HG03460 (cell line): ENCODE measurements around the gene NLRC5.
"Not testable (repeated sequence)": the region's sequence is repeated elsewhere in the genome, so short reads cannot be mapped to it uniquely, and the experiment has no call there.

Experiments used
- ATAC-seq: cut with Tn5 transposase; IDR thresholded peaks from one replicate; pipeline ENCODE4 v1.9.1; 2021; ENCODE audit not compliant: unreplicated experiment

Gene NLRC5

GRCh38 chr16:56982695-56983094 is 6.7 kb upstream of the NLRC5 start:
- ATAC-seq, result no peak

- ATAC-seq, result no peak
Observed at GRCh38 chr16:56983211-56983751, 6.1 kb upstream of the NLRC5 start.

GRCh38 chr16:56984639-56985038 is 4.7 kb upstream of the NLRC5 start:
- ATAC-seq, result no peak

GRCh38 chr16:56985288-56985961 is 3.9 kb upstream of the NLRC5 start:
- no peak for ATAC-seq

GRCh38 chr16:56985962-56986360 is 3.4 kb upstream of the NLRC5 start:
- no peak for ATAC-seq

- ATAC-seq, result no peak
Observed at GRCh38 chr16:56986361-56986760, 3.0 kb upstream of the NLRC5 start.

- ATAC-seq, result not testable (repeated sequence)
Observed at GRCh38 chr16:56986908-56987307, 2.4 kb upstream of the NLRC5 start.

GRCh38 chr16:56987692-56988091 is 1.7 kb upstream of the NLRC5 start:
- ATAC-seq, result no peak

- no peak for ATAC-seq
Observed at GRCh38 chr16:56988161-56988947, 1.0 kb upstream of the NLRC5 start.

- ATAC-seq, result no peak
Observed at GRCh38 chr16:56989988-56990387, 631 bp downstream of the NLRC5 start.

GRCh38 chr16:56990407-56991286 is 1.3 kb downstream of the NLRC5 start:
- ATAC-seq, result no peak

- ATAC-seq, result not testable (repeated sequence)
Observed at GRCh38 chr16:56992431-56992830, 3.1 kb downstream of the NLRC5 start.

GRCh38 chr16:56993204-56993603 is 3.8 kb downstream of the NLRC5 start:
- ATAC-seq, result no peak

GRCh38 chr16:56994311-56994710 is 5.0 kb downstream of the NLRC5 start:
- no peak for ATAC-seq

GRCh38 chr16:56995136-56995805 is 5.9 kb downstream of the NLRC5 start:
- ATAC-seq, result no peak

GRCh38 chr16:56997264-56997663 is 7.9 kb downstream of the NLRC5 start:
- ATAC-seq, result no peak

- no peak for ATAC-seq
Observed at GRCh38 chr16:56997931-56998330, 8.6 kb downstream of the NLRC5 start.

- ATAC-seq, result no peak
Observed at GRCh38 chr16:56998352-56998751, 9.0 kb downstream of the NLRC5 start.

GRCh38 chr16:56998861-56999260 is 9.5 kb downstream of the NLRC5 start:
- no peak for ATAC-seq

- ATAC-seq, result no peak
Observed at GRCh38 chr16:56999409-57000270, 10.3 kb downstream of the NLRC5 start.
